Ascending aorta (tissue), 2 donors: ENCODE results near the gene ANGPTL2. TPM values are rescaled to one million over a fixed set of nuclear protein-coding genes. Genes with fewer than 3 reads are reported as not detected.

Experiments
- DNase-seq, 2 donors: peaks; one replicate each; pipeline ENCODE4 v3.0.0-alpha.2; 2019; ENCODE audit warnings: low spot score in 2 of 2
- H3K27ac ChIP-seq, 2 donors: fragments of 200-600 bp; sonication (generic); one replicate each; pipeline ENCODE4 v1.5.1; 2016 to 2017; ENCODE audit warnings: mild to moderate bottlenecking in 1 of 2
- H3K27me3 ChIP-seq: fragments of 200-600 bp; sonication (generic); one replicate; pipeline ENCODE4 v1.5.1; 2017
- H3K36me3 ChIP-seq, 2 donors: fragments of 200-600 bp; sonication (generic); one replicate each; pipeline ENCODE4 v1.5.1; 2016
- H3K4me1 ChIP-seq, 2 donors: fragments of 200-600 bp; sonication (generic); one replicate each; pipeline ENCODE4 v1.5.1; 2016 to 2017; ENCODE audit warnings: mild to moderate bottlenecking in 1 of 2
- H3K4me3 ChIP-seq, 2 donors: fragments of 200-600 bp; sonication (generic); one replicate each; pipeline ENCODE4 v1.5.1; 2016 to 2017; ENCODE audit warnings: mild to moderate bottlenecking in 1 of 2
- H3K9me3 ChIP-seq, 2 donors: fragments of 200-600 bp; sonication (generic); one replicate each; pipeline ENCODE4 v1.5.1; 2016
- CTCF ChIP-seq, 3 experiments: fragments of 200-600 bp in 2 of 3; fragments of 450-650 bp in 1 of 3; sonication (generic) in 2 of 3; IDR thresholded peaks; one replicate each; pipeline ENCODE4 v1.5.1; 2016 to 2019; ENCODE audit warnings: antibody characterized with exemption in 3 of 3, mild to moderate bottlenecking in 1 of 3, moderate library complexity in 1 of 3
- intact Hi-C: fragments of 100-400 bp; cut with DNase I; formaldehyde crosslinking; loops from one replicate; pipeline ENCODE4 v1.15.1; 2023
- total RNA-seq: library from RNA; depleted of rRNA; stranded (reverse); fragments of >200 nt; gene quantifications from one replicate; pipeline ENCODE4 v1.1.0, GENCODE V29; 2016

ANGPTL2 gene
- total RNA-seq, 1 donor from 2014 or later: 19.6 TPM

- DNase-seq: peak in 1 of 2 donors; percentile 62
- no peak for TF ChIP-seq CTCF (IDR thresholded peaks at IDR 0.05)
- Histone ChIP-seq H3K27me3 (no peaks in the 10 kb centered on the region), H3K36me3 (no peaks in the 10 kb centered on the region), H3K4me3 (no peak overlapping the region), H3K4me1 (peaks cover 30 to 63% of the 10 kb centered on the region in 2 donors), H3K9me3 (no peaks in the 10 kb centered on the region), H3K27ac (peak overlapping the region; percentile 77 to 85)
- intact Hi-C loops: no loop called here
Measured at GRCh38 chr9:127131871-127132270, 9.4 kb upstream of the ANGPTL2 start.

GRCh38 chr9:127130661-127131538, 8.5 kb upstream of the ANGPTL2 start:
- peaks cover 24 to 56% of the 10 kb centered on the region in 2 donors for H3K4me1 ChIP-seq

GRCh38 chr9:127130235-127130634, 7.8 kb upstream of the ANGPTL2 start:
- no peak for TF ChIP-seq CTCF (IDR thresholded peaks at IDR 0.05)
- intact Hi-C loops: no loop called here
- H3K9me3 ChIP-seq: no peaks in the 10 kb centered on the region
- H3K27me3 ChIP-seq: no peaks in the 10 kb centered on the region
- H3K36me3 ChIP-seq: no peaks in the 10 kb centered on the region
- no peak for DNase-seq
- no peak overlapping the region for H3K27ac ChIP-seq
- H3K4me3 ChIP-seq: no peak overlapping the region
- peaks cover 20 to 49% of the 10 kb centered on the region in 2 donors for H3K4me1 ChIP-seq

More at GRCh38 chr9:127130661-127131538, 8.5 kb upstream of the ANGPTL2 start:
- Histone ChIP-seq H3K27me3 (no peaks in the 10 kb centered on the region), H3K27ac (peak overlapping the region; percentile 77 to 85), H3K36me3 (no peaks in the 10 kb centered on the region), H3K9me3 (no peaks in the 10 kb centered on the region), H3K4me3 (no peak overlapping the region)
- DNase-seq: no peak
- TF ChIP-seq CTCF (IDR thresholded peaks at IDR 0.05): no peak
- intact Hi-C loops: no loop called here

- Histone ChIP-seq H3K9me3 (no peaks in the 10 kb centered on the region), H3K4me3 (no peak overlapping the region), H3K27me3 (no peaks in the 10 kb centered on the region), H3K4me1 (peaks cover 15 to 44% of the 10 kb centered on the region in 2 donors), H3K27ac (peak overlapping the region; percentile 61 to 75), H3K36me3 (no peaks in the 10 kb centered on the region)
- intact Hi-C loops: no loop called here
- TF ChIP-seq CTCF (IDR thresholded peaks at IDR 0.05): no peak
- no peak for DNase-seq
Measured at GRCh38 chr9:127129718-127130085, 7.3 kb upstream of the ANGPTL2 start.

- H3K9me3 ChIP-seq: no peaks in the 10 kb centered on the region
- TF ChIP-seq CTCF (IDR thresholded peaks at IDR 0.05): no peak
- intact Hi-C loops: no loop called here
- no peak overlapping the region for H3K4me3 ChIP-seq
- H3K36me3 ChIP-seq: no peaks in the 10 kb centered on the region
- H3K27me3 ChIP-seq: no peaks in the 10 kb centered on the region
- H3K27ac ChIP-seq: peak overlapping the region; percentile 61 to 75
- peaks cover 12 to 39% of the 10 kb centered on the region in 2 donors for H3K4me1 ChIP-seq
- no peak for DNase-seq
Measured at GRCh38 chr9:127129073-127129717, 6.8 kb upstream of the ANGPTL2 start.
